Spleen (tissue), 7 donors: ENCODE measurements around the gene FREM2.

ENCODE experiments used
- POLR2A ChIP-seq, 3 donors: fragments of 450-650 bp; IDR thresholded peaks; one replicate each; pipeline ENCODE4 v1.5.1; 2017; ENCODE audit warnings: antibody characterized with exemption in 3 of 3, mild to moderate bottlenecking in 1 of 3
- POLR2AphosphoS5 ChIP-seq, 3 donors: sonication (generic); formaldehyde crosslinking; IDR thresholded peaks; one replicate each; pipeline ENCODE4 v1.5.1; 2017; ENCODE audit warnings: antibody characterized with exemption in 3 of 3
- TF ChIP-seq, protein P1 (sequence below), 11 experiments: fragments of 200-600 bp in 7 of 11; fragments of 450-650 bp in 4 of 11; sonication (generic) in 4 of 11; IDR thresholded peaks in 8 of 11; conservative IDR thresholded peaks in 3 of 11; 1 replicate in 7 of 11; 2 replicates in 4 of 11; pipeline versions ENCODE4 v1.4.0 to v1.8.0; 2016 to 2021; ENCODE audit warnings: antibody characterized with exemption in 11 of 11, inconsistent platforms in 4 of 11, mild to moderate bottlenecking in 1 of 11
- donor health status: DM: no; HTN: no; CAD: no; lungs with moderate emphysema.
- donor health status: DM: no; HTN: no; CAD: no.
- donor health status: DM: no; HTN: no; CAD: no.

DNA sequence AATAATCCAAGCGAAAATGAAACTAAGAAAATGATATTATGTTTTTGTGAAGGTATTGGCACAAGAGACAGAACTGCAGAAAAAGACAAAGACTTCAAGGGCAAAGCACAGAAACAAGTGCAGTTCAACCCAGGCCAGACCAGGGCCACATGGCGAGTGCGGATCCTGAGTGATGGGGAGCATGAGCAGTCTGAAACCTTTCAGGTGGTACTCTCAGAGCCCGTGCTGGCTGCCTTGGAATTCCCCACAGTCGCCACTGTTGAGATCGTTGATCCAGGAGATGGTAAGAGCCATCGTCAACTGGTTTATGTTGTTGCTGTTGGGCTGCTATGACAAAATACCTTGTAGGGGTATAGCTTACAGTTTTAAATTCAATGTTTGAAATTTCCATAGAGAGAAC, 82.6 kb downstream of the FREM2 start:
- TF ChIP-seq, protein P1, sequence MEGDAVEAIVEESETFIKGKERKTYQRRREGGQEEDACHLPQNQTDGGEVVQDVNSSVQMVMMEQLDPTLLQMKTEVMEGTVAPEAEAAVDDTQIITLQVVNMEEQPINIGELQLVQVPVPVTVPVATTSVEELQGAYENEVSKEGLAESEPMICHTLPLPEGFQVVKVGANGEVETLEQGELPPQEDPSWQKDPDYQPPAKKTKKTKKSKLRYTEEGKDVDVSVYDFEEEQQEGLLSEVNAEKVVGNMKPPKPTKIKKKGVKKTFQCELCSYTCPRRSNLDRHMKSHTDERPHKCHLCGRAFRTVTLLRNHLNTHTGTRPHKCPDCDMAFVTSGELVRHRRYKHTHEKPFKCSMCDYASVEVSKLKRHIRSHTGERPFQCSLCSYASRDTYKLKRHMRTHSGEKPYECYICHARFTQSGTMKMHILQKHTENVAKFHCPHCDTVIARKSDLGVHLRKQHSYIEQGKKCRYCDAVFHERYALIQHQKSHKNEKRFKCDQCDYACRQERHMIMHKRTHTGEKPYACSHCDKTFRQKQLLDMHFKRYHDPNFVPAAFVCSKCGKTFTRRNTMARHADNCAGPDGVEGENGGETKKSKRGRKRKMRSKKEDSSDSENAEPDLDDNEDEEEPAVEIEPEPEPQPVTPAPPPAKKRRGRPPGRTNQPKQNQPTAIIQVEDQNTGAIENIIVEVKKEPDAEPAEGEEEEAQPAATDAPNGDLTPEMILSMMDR (IDR thresholded peaks at IDR 0.05 in 8 of 11, conservative IDR thresholded peaks at IDR 0.05 in 3 of 11) = no peak
- no peak for TF ChIP-seq POLR2A (IDR thresholded peaks at IDR 0.05)
- no peak for TF ChIP-seq POLR2AphosphoS5 (IDR thresholded peaks at IDR 0.05)
